Neural cell (in vitro differentiated cells): ENCODE measurements around the gene MYLIP. TPM values are rescaled to one million over a fixed set of nuclear protein-coding genes. Genes with fewer than 3 reads are reported as not detected.

ENCODE experiments used
- H2AFZ ChIP-seq: fragments of 200-600, 300-800 bp; sonication (generic), shearing (Covaris generic); 2 replicates; pipeline ENCODE4 v1.6.0; 2014; ENCODE audit warnings: low read depth, mild to moderate bottlenecking, antibody characterized with exemption, low read length, moderate library complexity
- H3F3A ChIP-seq: fragments of 200-600 bp; shearing (Covaris generic); 2 replicates; pipeline ENCODE4 v1.6.1; 2016; ENCODE audit warnings: mild to moderate bottlenecking, moderate library complexity, mixed read lengths, antibody characterized with exemption, low read length; ENCODE audit not compliant: insufficient read depth, poor library complexity, severe bottlenecking
- H3K27ac ChIP-seq: fragments of 200-600, 300-800 bp; sonication (generic), shearing (Covaris generic); 2 replicates; pipeline ENCODE4 v1.5.1; 2014; ENCODE audit warnings: mild to moderate bottlenecking, low read length, moderate library complexity
- H3K27me3 ChIP-seq: fragments of 300-800, 200-600 bp; sonication (generic), shearing (Covaris generic); 2 replicates; pipeline ENCODE4 v1.6.0; 2014; ENCODE audit warnings: mild to moderate bottlenecking, low read depth, low read length, moderate library complexity; ENCODE audit not compliant: insufficient read depth
- H3K36me3 ChIP-seq: fragments of 300-800, 200-600 bp; sonication (generic), shearing (Covaris generic); 2 replicates; pipeline ENCODE4 v1.5.1; 2014; ENCODE audit warnings: mild to moderate bottlenecking, antibody characterized with exemption, low read length, moderate library complexity; ENCODE audit not compliant: insufficient read depth
- H3K4me2 ChIP-seq: fragments of 300-800, 200-600 bp; sonication (generic), shearing (Covaris generic); 2 replicates; pipeline ENCODE4 v1.6.0; 2014; ENCODE audit warnings: mild to moderate bottlenecking, low read length
- H3K4me3 ChIP-seq: fragments of 300-800, 200-600 bp; sonication (generic), shearing (Covaris generic); 2 replicates; pipeline ENCODE4 v1.5.1; 2014; ENCODE audit warnings: mild to moderate bottlenecking, low read length, moderate library complexity
- H3K79me2 ChIP-seq: fragments of 200-600 bp; shearing (Covaris generic); replicated peaks from 2 replicates; pipeline ENCODE4 v1.6.0; 2014; ENCODE audit warnings: mild to moderate bottlenecking, low read length, moderate library complexity; ENCODE audit not compliant: insufficient read depth
- H3K9ac ChIP-seq: fragments of 300-800, 200-600 bp; sonication (generic), shearing (Covaris generic); 2 replicates; pipeline ENCODE4 v1.6.1; 2016; ENCODE audit warnings: mild to moderate bottlenecking, low read length, mixed read lengths
- H3K9me2 ChIP-seq: fragments of 200-600 bp; shearing (Covaris generic); 2 replicates; pipeline ENCODE4 v1.6.1; 2016; ENCODE audit warnings: mild to moderate bottlenecking, low read length, mixed read lengths; ENCODE audit not compliant: insufficient read depth
- H3K9me3 ChIP-seq: fragments of 200-600, 300-800 bp; sonication (generic), shearing (Covaris generic); 2 replicates; pipeline ENCODE4 v1.6.1; 2016; ENCODE audit warnings: mild to moderate bottlenecking, mixed run types, low read length, moderate library complexity, mixed read lengths
- H4K20me1 ChIP-seq: fragments of 200-600 bp; shearing (Covaris generic); 2 replicates; pipeline ENCODE4 v1.6.1; 2016; ENCODE audit warnings: mild to moderate bottlenecking, mixed run types; ENCODE audit not compliant: insufficient read depth
- EP300 ChIP-seq: fragments of 450-650 bp; conservative IDR thresholded peaks from 2 replicates; pipeline ENCODE4 v1.6.1; 2014; ENCODE audit warnings: antibody characterized with exemption, mild to moderate bottlenecking, moderate library complexity; ENCODE audit not compliant: poor library complexity, severe bottlenecking
- EZH2 ChIP-seq: fragments of 200-600, 300-800 bp; shearing (Covaris generic), sonication (generic); IDR thresholded peaks from 2 replicates; pipeline ENCODE4 v1.6.1; 2014; ENCODE audit warnings: antibody characterized with exemption, low read length, borderline replicate concordance, mild to moderate bottlenecking; ENCODE audit not compliant: insufficient read depth, poor library complexity, severe bottlenecking
- MXI1 ChIP-seq: fragments of 450-650 bp; conservative IDR thresholded peaks from 2 replicates; pipeline ENCODE4 v1.6.1; 2014; ENCODE audit warnings: antibody characterized with exemption, mild to moderate bottlenecking; ENCODE audit not compliant: poor library complexity, severe bottlenecking
- POLR2AphosphoS5 ChIP-seq: IDR thresholded peaks from 2 replicates; pipeline ENCODE4 v1.6.1; 2012
- RAD21 ChIP-seq: fragments of 450-650 bp; conservative IDR thresholded peaks from 2 replicates; pipeline ENCODE4 v1.6.1; 2014; ENCODE audit warnings: antibody characterized with exemption, mild to moderate bottlenecking, moderate library complexity
- SMC3 ChIP-seq: fragments of 450-650 bp; conservative IDR thresholded peaks from 2 replicates; pipeline ENCODE4 v1.6.1; 2014; ENCODE audit warnings: antibody characterized with exemption, mild to moderate bottlenecking, moderate library complexity; ENCODE audit not compliant: poor library complexity
- TAF1 ChIP-seq: IDR thresholded peaks from 2 replicates; pipeline ENCODE4 v1.6.1; 2012; ENCODE audit warnings: low read depth
- polyA plus RNA-seq: library from polyadenylated mRNA; depleted of rRNA; stranded (reverse); fragments of >200 nt; gene quantifications from 2 replicates; pipeline ENCODE4 v1.2.3, GENCODE V29; 2014
- TF ChIP-seq, protein P1 (sequence below): fragments of 450-650 bp; IDR thresholded peaks from 2 replicates; pipeline ENCODE4 v1.5.1; 2014; ENCODE audit warnings: antibody characterized with exemption, mild to moderate bottlenecking, moderate library complexity; ENCODE audit not compliant: poor library complexity, severe bottlenecking
- TF ChIP-seq, protein P2 (sequence below): IDR thresholded peaks from 2 replicates; pipeline ENCODE4 v1.6.1; 2012; ENCODE audit warnings: borderline replicate concordance

MYLIP gene
- polyA plus RNA-seq, 1 donor from 2014 or later, result 8.1 TPM

GRCh38 chr6:16165641-16166040, 36.8 kb downstream of the MYLIP start:
- H3K9me2 ChIP-seq, result no peaks in the 10 kb centered on the region
- TF ChIP-seq RAD21 (no peak), SMC3 (no peak)
- TF ChIP-seq, protein P1, sequence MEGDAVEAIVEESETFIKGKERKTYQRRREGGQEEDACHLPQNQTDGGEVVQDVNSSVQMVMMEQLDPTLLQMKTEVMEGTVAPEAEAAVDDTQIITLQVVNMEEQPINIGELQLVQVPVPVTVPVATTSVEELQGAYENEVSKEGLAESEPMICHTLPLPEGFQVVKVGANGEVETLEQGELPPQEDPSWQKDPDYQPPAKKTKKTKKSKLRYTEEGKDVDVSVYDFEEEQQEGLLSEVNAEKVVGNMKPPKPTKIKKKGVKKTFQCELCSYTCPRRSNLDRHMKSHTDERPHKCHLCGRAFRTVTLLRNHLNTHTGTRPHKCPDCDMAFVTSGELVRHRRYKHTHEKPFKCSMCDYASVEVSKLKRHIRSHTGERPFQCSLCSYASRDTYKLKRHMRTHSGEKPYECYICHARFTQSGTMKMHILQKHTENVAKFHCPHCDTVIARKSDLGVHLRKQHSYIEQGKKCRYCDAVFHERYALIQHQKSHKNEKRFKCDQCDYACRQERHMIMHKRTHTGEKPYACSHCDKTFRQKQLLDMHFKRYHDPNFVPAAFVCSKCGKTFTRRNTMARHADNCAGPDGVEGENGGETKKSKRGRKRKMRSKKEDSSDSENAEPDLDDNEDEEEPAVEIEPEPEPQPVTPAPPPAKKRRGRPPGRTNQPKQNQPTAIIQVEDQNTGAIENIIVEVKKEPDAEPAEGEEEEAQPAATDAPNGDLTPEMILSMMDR, result no peak
- no peaks in the 10 kb centered on the region for H4K20me1 ChIP-seq
- H3K79me2 ChIP-seq, result no peaks in the 10 kb centered on the region
- H3K9me3 ChIP-seq, result no peaks in the 10 kb centered on the region
- H3K4me3 ChIP-seq, result no peak overlapping the region
- no peaks in the 10 kb centered on the region for H3F3A ChIP-seq
- H3K27me3 ChIP-seq, result no peaks in the 10 kb centered on the region
- H3K27ac ChIP-seq, result no peak overlapping the region
- no peak overlapping the region for H3K4me2 ChIP-seq
- H2AFZ ChIP-seq, result no peak overlapping the region
- H3K36me3 ChIP-seq, result no peaks in the 10 kb centered on the region
- no peak overlapping the region for H3K9ac ChIP-seq

DNA sequence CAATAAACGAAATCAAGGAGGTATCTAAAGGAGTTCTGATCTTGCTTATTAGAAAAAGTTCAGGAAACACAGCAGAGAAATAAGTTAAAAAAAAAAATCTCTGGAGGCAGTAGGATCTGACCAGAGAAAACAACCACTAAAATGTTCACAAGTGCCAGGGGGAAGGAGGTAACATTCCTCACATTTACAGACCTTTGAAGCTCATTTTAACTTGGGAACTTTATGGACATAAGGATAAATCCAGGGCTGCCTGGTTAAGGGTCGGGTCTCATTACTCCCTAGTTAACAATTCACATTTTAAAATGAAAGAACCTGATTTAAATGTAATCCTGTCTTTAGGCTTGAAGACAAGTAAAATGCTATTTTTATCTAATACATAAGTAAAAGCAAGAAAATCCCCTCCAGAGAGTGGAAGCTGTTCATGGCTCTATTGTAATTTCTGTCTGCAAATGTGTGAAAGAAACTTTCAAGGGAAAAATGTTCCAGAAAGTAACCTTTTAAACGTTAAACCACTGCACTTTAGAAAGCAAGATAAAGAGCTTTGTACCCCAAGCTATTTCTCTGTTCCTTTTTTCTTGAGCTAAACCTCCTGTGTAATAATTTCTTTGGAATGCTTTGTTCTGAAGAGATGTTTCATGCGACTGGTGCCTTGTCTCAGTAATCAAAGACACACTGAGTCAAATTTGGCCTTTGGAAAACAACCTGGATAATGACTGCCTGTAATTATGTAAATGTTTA, 38.2 kb downstream of the MYLIP start:
- Histone ChIP-seq H2AFZ (no peak overlapping the region), H3K9me3 (no peaks in the 10 kb centered on the region), H3K79me2 (no peaks in the 10 kb centered on the region), H3F3A (no peaks in the 10 kb centered on the region), H3K36me3 (no peaks in the 10 kb centered on the region), H3K4me3 (no peak overlapping the region), H3K27me3 (no peaks in the 10 kb centered on the region), H3K9me2 (no peaks in the 10 kb centered on the region), H3K27ac (no peak overlapping the region), H4K20me1 (no peaks in the 10 kb centered on the region), H3K9ac (no peak overlapping the region), H3K4me2 (no peak overlapping the region)
- no peak for TF ChIP-seq EP300
- TF ChIP-seq RAD21, result no peak
- TF ChIP-seq, protein P1, result no peak
- TF ChIP-seq MXI1, result no peak
- TF ChIP-seq POLR2AphosphoS5, result no peak
- TF ChIP-seq TAF1, result no peak
- no peak for TF ChIP-seq EZH2
- TF ChIP-seq SMC3, result no peak
- TF ChIP-seq, protein P2, sequence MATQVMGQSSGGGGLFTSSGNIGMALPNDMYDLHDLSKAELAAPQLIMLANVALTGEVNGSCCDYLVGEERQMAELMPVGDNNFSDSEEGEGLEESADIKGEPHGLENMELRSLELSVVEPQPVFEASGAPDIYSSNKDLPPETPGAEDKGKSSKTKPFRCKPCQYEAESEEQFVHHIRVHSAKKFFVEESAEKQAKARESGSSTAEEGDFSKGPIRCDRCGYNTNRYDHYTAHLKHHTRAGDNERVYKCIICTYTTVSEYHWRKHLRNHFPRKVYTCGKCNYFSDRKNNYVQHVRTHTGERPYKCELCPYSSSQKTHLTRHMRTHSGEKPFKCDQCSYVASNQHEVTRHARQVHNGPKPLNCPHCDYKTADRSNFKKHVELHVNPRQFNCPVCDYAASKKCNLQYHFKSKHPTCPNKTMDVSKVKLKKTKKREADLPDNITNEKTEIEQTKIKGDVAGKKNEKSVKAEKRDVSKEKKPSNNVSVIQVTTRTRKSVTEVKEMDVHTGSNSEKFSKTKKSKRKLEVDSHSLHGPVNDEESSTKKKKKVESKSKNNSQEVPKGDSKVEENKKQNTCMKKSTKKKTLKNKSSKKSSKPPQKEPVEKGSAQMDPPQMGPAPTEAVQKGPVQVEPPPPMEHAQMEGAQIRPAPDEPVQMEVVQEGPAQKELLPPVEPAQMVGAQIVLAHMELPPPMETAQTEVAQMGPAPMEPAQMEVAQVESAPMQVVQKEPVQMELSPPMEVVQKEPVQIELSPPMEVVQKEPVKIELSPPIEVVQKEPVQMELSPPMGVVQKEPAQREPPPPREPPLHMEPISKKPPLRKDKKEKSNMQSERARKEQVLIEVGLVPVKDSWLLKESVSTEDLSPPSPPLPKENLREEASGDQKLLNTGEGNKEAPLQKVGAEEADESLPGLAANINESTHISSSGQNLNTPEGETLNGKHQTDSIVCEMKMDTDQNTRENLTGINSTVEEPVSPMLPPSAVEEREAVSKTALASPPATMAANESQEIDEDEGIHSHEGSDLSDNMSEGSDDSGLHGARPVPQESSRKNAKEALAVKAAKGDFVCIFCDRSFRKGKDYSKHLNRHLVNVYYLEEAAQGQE, result no peak
